Fibroblast of lung (primary cell): Measurements from ENCODE around the gene TFDP2.

Experiments
- CTCF ChIP-seq, 2 donors: IDR thresholded peaks in 1 of 2; conservative IDR thresholded peaks in 1 of 2; 1 replicate in 1 of 2; 2 replicates in 1 of 2; pipeline ENCODE4 v1.5.1; 2011 to 2012; ENCODE audit warnings: low read length in 2 of 2, control low read depth in 1 of 2, inconsistent platforms in 1 of 2, low read depth in 1 of 2, mild to moderate bottlenecking in 1 of 2
- EZH2 ChIP-seq: IDR thresholded peaks from 2 replicates; pipeline ENCODE4 v1.5.1; 2012; ENCODE audit warnings: low read length, control low read depth, mild to moderate bottlenecking; ENCODE audit errors: missing control alignments

GRCh38 chr3:142057331-142057725 is 92.0 kb downstream of the TFDP2 start:
- TF ChIP-seq CTCF (conservative IDR thresholded peaks at IDR 0.05 in 1 of 2, IDR thresholded peaks at IDR 0.05 in 1 of 2; ENCODE audit: low read depth in 1 of 2, low read length in 2 of 2) (no peak), EZH2 (no peak)
